Lower lobe of right lung (tissue), 2 donors: ENCODE measurements around the gene DCAF15. TPM values are rescaled to one million over a fixed set of nuclear protein-coding genes. Genes with fewer than 3 reads are reported as not detected.
"Not testable (repeated sequence)": the region's sequence is repeated elsewhere in the genome, so short reads cannot be mapped to it uniquely, and the experiment has no call there.

Source experiments
- ATAC-seq, 2 donors: fragments of 200-7000 bp; cut with Tn5 transposase; one replicate each; pipeline ENCODE4 v1.9.1; 2020 to 2022; ENCODE audit warnings: mild to moderate bottlenecking in 2 of 2, moderate library complexity in 2 of 2
- DNase-seq: peaks from one replicate; pipeline ENCODE4 v3.0.0-alpha.2; 2020
- H3K27ac ChIP-seq: fragments of 200-600 bp; one replicate; pipeline ENCODE4 v1.8.0; 2022
- H3K27me3 ChIP-seq: fragments of 200-600 bp; one replicate; pipeline ENCODE4 v1.8.0; 2022; ENCODE audit warnings: low read depth
- H3K36me3 ChIP-seq: fragments of 200-600 bp; one replicate; pipeline ENCODE4 v1.8.0; 2022; ENCODE audit warnings: mild to moderate bottlenecking
- H3K4me1 ChIP-seq: fragments of 200-600 bp; one replicate; pipeline ENCODE4 v1.8.0; 2022
- H3K4me3 ChIP-seq: fragments of 200-600 bp; one replicate; pipeline ENCODE4 v1.8.0; 2022; ENCODE audit warnings: mild to moderate bottlenecking
- H3K9me3 ChIP-seq: fragments of 200-600 bp; one replicate; pipeline ENCODE4 v1.8.0; 2022
- CTCF ChIP-seq: fragments of 200-600 bp; IDR thresholded peaks from one replicate; pipeline ENCODE4 v1.8.0; 2022; ENCODE audit warnings: antibody characterized with exemption, mild to moderate bottlenecking
- intact Hi-C: fragments of 100-400 bp; cut with DNase I; formaldehyde crosslinking; loops from one replicate; pipeline ENCODE4 v1.11.0; 2022
- total RNA-seq: library from RNA; stranded (reverse); fragmentation: NEBNext Ultra II Directional; extraction: Animal tissue kit (Norgen Biotek cat#: 25700); gene quantifications from one replicate; pipeline ENCODE4 v1.2.1, GENCODE V29; 2021
- donor health status: DM: no; HTN: yes; CAD: no; lungs with severe emphysema.

The DCAF15 gene
- total RNA-seq, 1 donor from 2014 or later: 28.4 TPM

DNA sequence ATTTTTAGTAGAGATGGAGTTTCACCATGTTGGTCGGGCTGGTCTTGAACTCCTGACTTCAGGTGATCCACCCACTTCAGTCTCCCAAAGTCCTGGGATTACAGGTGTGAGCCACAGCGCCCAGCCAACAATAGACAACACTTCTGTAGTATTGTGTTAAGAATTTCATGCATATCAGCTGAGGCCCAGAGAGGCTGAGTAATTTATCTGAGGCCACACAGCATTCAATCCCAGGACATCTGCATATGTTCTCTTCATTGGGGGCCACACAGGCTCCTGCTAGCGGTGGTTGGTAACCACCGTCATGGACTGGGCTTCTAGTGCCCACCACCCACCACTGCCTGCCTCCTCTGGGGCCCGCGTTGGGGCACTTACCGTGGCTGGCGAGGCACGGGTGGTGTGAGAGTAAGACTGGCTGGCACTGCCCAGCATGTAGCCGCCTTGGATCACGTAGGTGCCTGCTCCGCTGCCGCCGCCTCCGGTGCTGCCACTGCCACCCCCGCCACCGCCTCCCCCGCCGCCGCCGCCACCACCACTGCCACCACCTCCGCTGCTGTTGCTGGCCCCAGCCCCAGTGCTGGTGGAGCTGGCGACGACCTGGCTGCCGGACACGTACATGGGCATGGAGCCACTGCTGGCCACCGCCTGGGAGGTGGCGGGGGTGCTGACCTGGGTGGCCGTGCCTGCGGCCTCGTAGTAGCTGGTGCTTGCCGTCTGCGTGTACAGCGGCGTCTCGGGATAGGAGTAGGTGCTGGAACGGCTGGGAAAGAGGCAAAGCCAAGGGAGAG is 20.3 kb downstream of the DCAF15 start:
- H3K27me3 ChIP-seq: no peaks in the 10 kb centered on the region

GRCh38 chr19:13973479-13973878 is 21.2 kb downstream of the DCAF15 start:
- not testable (repeated sequence) for ATAC-seq, H3K4me3 ChIP-seq

More for the DNA sequence above, 20.3 kb downstream of the DCAF15 start:
- H3K9me3 ChIP-seq: no peaks in the 10 kb centered on the region
- DNase-seq: no peak
- no peak overlapping the region for H3K4me3 ChIP-seq
- no peak for TF ChIP-seq CTCF
- peaks cover 68% of the 10 kb centered on the region for H3K36me3 ChIP-seq
- H3K27ac ChIP-seq: no peak overlapping the region
- intact Hi-C loops: no loop called here
- H3K4me1 ChIP-seq: no peaks in the 10 kb centered on the region
- ATAC-seq: no peak

DNA sequence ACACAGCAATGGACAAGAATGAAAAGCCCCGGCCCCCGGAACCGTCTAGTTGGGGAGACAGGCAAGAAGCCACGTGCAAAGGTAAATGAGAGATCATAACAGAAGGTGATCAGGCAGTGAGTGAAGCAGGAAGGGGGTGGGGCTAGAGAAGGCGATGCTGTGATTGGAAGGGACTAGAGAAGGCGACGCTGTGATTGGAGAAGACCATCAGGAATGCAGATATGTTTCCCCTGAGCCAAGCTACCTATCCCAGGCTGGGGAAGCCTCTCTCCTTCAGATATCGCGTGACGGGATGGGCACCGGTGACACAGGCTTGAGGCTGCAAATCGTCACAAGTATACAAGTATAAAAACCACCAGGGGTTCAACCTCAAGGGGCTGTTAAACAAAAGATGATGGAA is 21.8 kb downstream of the DCAF15 start:
- no peak overlapping the region for H3K4me3 ChIP-seq
- H3K27me3 ChIP-seq: no peaks in the 10 kb centered on the region
- H3K36me3 ChIP-seq: peaks cover 53% of the 10 kb centered on the region
- peaks cover 10% of the 10 kb centered on the region for H3K4me1 ChIP-seq
- peak in 1 of 2 donors; percentile 55 for ATAC-seq
- H3K9me3 ChIP-seq: no peaks in the 10 kb centered on the region
- intact Hi-C loops: no loop called here
- no peak for DNase-seq
- H3K27ac ChIP-seq: no peak overlapping the region
- no peak for TF ChIP-seq CTCF

More at GRCh38 chr19:13973479-13973878, 21.2 kb downstream of the DCAF15 start:
- H3K27me3 ChIP-seq, DNase-seq, H3K9me3 ChIP-seq, intact Hi-C loops, H3K27ac ChIP-seq, H3K4me1 ChIP-seq: not testable (repeated sequence)
- peaks cover 59% of the 10 kb centered on the region for H3K36me3 ChIP-seq

GRCh38 chr19:13975870-13976269 is 23.6 kb downstream of the DCAF15 start:
- H3K27me3 ChIP-seq: no peaks in the 10 kb centered on the region
- ATAC-seq (no peak), DNase-seq (no peak)
- intact Hi-C loops: no loop called here
- no peak for TF ChIP-seq CTCF
- H3K4me3 ChIP-seq: no peak overlapping the region
- H3K36me3 ChIP-seq: peaks cover 35% of the 10 kb centered on the region
- no peak overlapping the region for H3K27ac ChIP-seq
- H3K9me3 ChIP-seq: no peaks in the 10 kb centered on the region
- peaks cover 17% of the 10 kb centered on the region for H3K4me1 ChIP-seq

DNA sequence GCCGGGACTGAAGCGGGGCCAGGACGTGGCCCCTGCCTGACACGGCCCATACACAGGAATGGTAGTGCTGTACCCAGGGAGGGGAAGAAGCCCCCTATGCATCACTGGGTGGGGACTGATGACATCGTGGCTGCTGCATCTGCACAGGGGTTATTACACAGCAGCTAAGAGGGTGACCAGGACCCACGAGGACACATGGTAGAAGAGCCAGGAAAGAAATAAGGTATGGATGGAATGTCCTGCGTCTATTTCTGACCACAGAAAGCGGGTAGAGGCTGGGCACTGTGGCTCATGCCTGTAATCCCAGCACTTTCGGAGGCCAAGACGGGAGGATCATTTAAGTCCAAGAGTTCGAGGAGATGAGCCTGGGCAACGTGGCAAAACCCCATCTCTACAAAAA is 24.1 kb downstream of the DCAF15 start:
- no peak for DNase-seq
- H3K4me3 ChIP-seq: no peak overlapping the region
- ATAC-seq: no peak
- no peaks in the 10 kb centered on the region for H3K9me3 ChIP-seq
- no peak overlapping the region for H3K27ac ChIP-seq
- H3K4me1 ChIP-seq: peaks cover 17% of the 10 kb centered on the region
- no peaks in the 10 kb centered on the region for H3K27me3 ChIP-seq
- intact Hi-C loops: no loop called here
- peaks cover 32% of the 10 kb centered on the region for H3K36me3 ChIP-seq
- no peak for TF ChIP-seq CTCF

DNA sequence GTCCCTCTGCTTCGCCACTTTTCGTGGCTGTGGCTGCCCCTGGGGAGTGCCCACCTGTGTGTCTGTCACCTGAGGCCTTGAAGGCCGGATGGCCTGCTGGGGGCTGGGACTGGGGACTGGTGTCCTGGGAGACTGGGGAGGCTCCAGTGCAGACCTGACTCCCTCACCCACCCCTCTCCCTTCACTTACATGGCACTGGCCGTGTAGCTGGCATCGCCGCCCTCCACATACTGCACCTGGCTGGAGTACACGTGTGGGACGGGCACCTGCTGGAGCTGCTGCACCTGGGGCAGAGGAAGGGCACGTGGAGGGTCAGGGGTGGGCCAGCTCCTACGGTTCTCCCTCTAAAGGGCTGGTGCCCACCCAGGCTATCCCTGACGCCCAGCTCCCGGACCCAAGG is 25.5 kb downstream of the DCAF15 start:
- Histone ChIP-seq H3K4me1 (peaks cover 17% of the 10 kb centered on the region), H3K36me3 (peaks cover 27% of the 10 kb centered on the region), H3K9me3 (no peaks in the 10 kb centered on the region), H3K27ac (peak overlapping the region; percentile 77), H3K4me3 (peak overlapping the region; percentile 57), H3K27me3 (no peaks in the 10 kb centered on the region)
- TF ChIP-seq CTCF: no peak
- intact Hi-C loops: no loop called here
- DNase-seq (no peak), ATAC-seq (peak; percentile 1 to 2)
